K562 (cell line): ENCODE measurements around the gene HPCAL1. TPM values are rescaled to one million over a fixed set of nuclear protein-coding genes. Genes with fewer than 3 reads are reported as not detected.

Experiments
- ARID3B ChIP-seq: fragments of 250-450 bp; sonication (Bioruptor Pico); IDR thresholded peaks from 2 replicates; pipeline ENCODE4 v1.4.0; 2020; ENCODE audit warnings: borderline replicate concordance
- BHLHE40 ChIP-seq: IDR thresholded peaks from 2 replicates; pipeline ENCODE4 v1.6.1; 2011; ENCODE audit warnings: low read length, improper control_type of control experiment
- CEBPB ChIP-seq: fragments of 450-650 bp; IDR thresholded peaks from 2 replicates; pipeline ENCODE4 v1.6.1; 2016; ENCODE audit warnings: missing genetic modification characterization, missing compliant biosample characterization
- EHMT2 ChIP-seq: fragments of 450-650 bp; IDR thresholded peaks from 2 replicates; pipeline ENCODE4 v1.6.1; 2018; ENCODE audit warnings: antibody characterized with exemption
- FOXM1 ChIP-seq, 2 experiments: fragments of 450-650 bp in 1 of 2; sonication (generic) in 1 of 2; formaldehyde crosslinking in 1 of 2; IDR thresholded peaks; 2 replicates each; pipeline versions ENCODE4 v1.6.1 to v1.9.0; 2017 to 2022; ENCODE audit warnings: low read depth in 2 of 2, mild to moderate bottlenecking in 2 of 2, missing genetic modification reagents in 1 of 2, moderate library complexity in 1 of 2
- HDAC3 ChIP-seq: fragments of 450-650 bp; IDR thresholded peaks from 2 replicates; pipeline ENCODE4 v1.6.1; 2018; ENCODE audit warnings: borderline replicate concordance, mild to moderate bottlenecking, moderate library complexity; ENCODE audit not compliant: partially characterized antibody
- JUNB ChIP-seq: fragments of 450-650 bp; formaldehyde crosslinking; conservative IDR thresholded peaks from 2 replicates; pipeline ENCODE4 v1.4.0; 2020; ENCODE audit warnings: mild to moderate bottlenecking
- KDM5B ChIP-seq: fragments of 200-600 bp; sonication (generic); IDR thresholded peaks from 2 replicates; pipeline ENCODE4 v1.6.1; 2012; ENCODE audit warnings: low read depth, mild to moderate bottlenecking, moderate library complexity, low read length, control low read depth, inconsistent platforms; ENCODE audit not compliant: insufficient replicate concordance
- KLF6 ChIP-seq: fragments of 250-450 bp; sonication (Bioruptor Pico); IDR thresholded peaks from 2 replicates; pipeline ENCODE4 v1.4.0; 2020; ENCODE audit warnings: mild to moderate bottlenecking, moderate library complexity, borderline replicate concordance
- MAZ ChIP-seq, 2 experiments: fragments of 450-650 bp in 1 of 2; sonication (generic) in 1 of 2; formaldehyde crosslinking; IDR thresholded peaks in 1 of 2; conservative IDR thresholded peaks in 1 of 2; 2 replicates each; pipeline versions ENCODE4 v1.4.0 to v1.5.0; 2020; ENCODE audit warnings: mild to moderate bottlenecking in 1 of 2, missing genetic modification reagents in 1 of 2
- MTA3 ChIP-seq: fragments of 450-650 bp; formaldehyde crosslinking; IDR thresholded peaks from 2 replicates; pipeline ENCODE4 v1.6.1; 2017; ENCODE audit warnings: mild to moderate bottlenecking, borderline replicate concordance
- MYC ChIP-seq, 2 experiments: fragments of 250-450 bp in 1 of 2; sonication (Bioruptor Pico) in 1 of 2; IDR thresholded peaks; 2 replicates each; pipeline versions ENCODE4 v1.5.1 to v1.6.1; 2012 to 2021; ENCODE audit warnings: low read depth in 2 of 2, borderline replicate concordance in 1 of 2, improper control_type of control experiment in 1 of 2, low read length in 1 of 2, mild to moderate bottlenecking in 1 of 2, moderate library complexity in 1 of 2
- NR3C1 ChIP-seq: sonication (generic); formaldehyde crosslinking; IDR thresholded peaks from 2 replicates; pipeline ENCODE4 v1.8.1; 2022; ENCODE audit warnings: missing genetic modification reagents
- NR4A1 ChIP-seq, 2 experiments: fragments of 250-450 bp in 1 of 2; fragments of 450-650 bp in 1 of 2; sonication (Bioruptor Pico) in 1 of 2; IDR thresholded peaks; 2 replicates each; pipeline versions ENCODE4 v1.4.0 to v1.6.1; 2016 to 2020; ENCODE audit warnings: mild to moderate bottlenecking in 2 of 2, missing compliant biosample characterization in 1 of 2, missing genetic modification characterization in 1 of 2, moderate library complexity in 1 of 2
- PHTF2 ChIP-seq: fragments of 250-450 bp; sonication (Bioruptor Pico); IDR thresholded peaks from 2 replicates; pipeline ENCODE4 v1.5.0; 2021; ENCODE audit warnings: mild to moderate bottlenecking
- PPARD ChIP-seq: fragments of 250-450 bp; sonication (Bioruptor Pico); IDR thresholded peaks from 2 replicates; pipeline ENCODE4 v1.8.0; 2022; ENCODE audit warnings: inconsistent platforms, mild to moderate bottlenecking, moderate library complexity
- RBM17 ChIP-seq: fragments of 200-400 bp; formaldehyde crosslinking; IDR thresholded peaks from 2 replicates; pipeline ENCODE4 v1.6.1; 2017; ENCODE audit warnings: low read depth, mild to moderate bottlenecking, low read length, borderline replicate concordance
- SAFB ChIP-seq: fragments of 200-400 bp; formaldehyde crosslinking; IDR thresholded peaks from 2 replicates; pipeline ENCODE4 v1.6.1; 2017; ENCODE audit warnings: low read depth, low read length, borderline replicate concordance
- SMARCC2 ChIP-seq: fragments of 450-650 bp; IDR thresholded peaks from 2 replicates; pipeline ENCODE4 v1.6.1; 2017; ENCODE audit warnings: antibody characterized with exemption, moderate library complexity, mild to moderate bottlenecking, low read depth
- TAF1 ChIP-seq: IDR thresholded peaks from 2 replicates; pipeline ENCODE4 v1.6.1; 2011; ENCODE audit warnings: mild to moderate bottlenecking, low read length, moderate library complexity; ENCODE audit not compliant: insufficient read depth, control insufficient read depth, severe bottlenecking; ENCODE audit errors: extremely low read depth
- TAF15 ChIP-seq: fragments of 200-400 bp; formaldehyde crosslinking; IDR thresholded peaks from 2 replicates; pipeline ENCODE4 v1.6.1; 2017; ENCODE audit warnings: mild to moderate bottlenecking, low read depth, low read length, moderate library complexity
- TRIM24 ChIP-seq, 2 experiments: fragments of 450-650 bp; IDR thresholded peaks; 2 replicates each; pipeline ENCODE4 v1.6.1; 2016
- ZNF23 ChIP-seq: fragments of 250-450 bp; sonication (Bioruptor Pico); IDR thresholded peaks from 2 replicates; pipeline ENCODE4 v1.4.0; 2020; ENCODE audit warnings: mild to moderate bottlenecking
- polyA plus RNA-seq, 8 experiments: library from polyadenylated mRNA; depleted of rRNA in 4 of 8; stranded (reverse) in 5 of 8; unstranded in 3 of 8; fragments of >200 nt; fragmentation: Nextera tagmentation in 2 of 8; fragmentation: Illumina TruSeq in 1 of 8; extraction: Ambion mirVana in 2 of 8; extraction: Trizol in 1 of 8; gene quantifications; 2 replicates each; pipeline versions ENCODE4 v1.2.1 to v1.2.3, GENCODE V29; 2011 to 2014; ENCODE audit warnings: inconsistent platforms in 1 of 8, missing spikeins in 1 of 8
- total RNA-seq, 7 experiments: library from RNA; depleted of rRNA in 6 of 7; stranded (reverse); fragments of >200 nt in 6 of 7; fragmentation: Illumina TruSeq in 2 of 7; extraction: Trizol in 2 of 7; gene quantifications; 2 replicates each; pipeline versions ENCODE4 v1.2.1 to v1.2.3, GENCODE V29; 2011 to 2021; ENCODE audit warnings: low replicate concordance in 1 of 7
- TF ChIP-seq, protein P1 (sequence below): fragments of 250-450 bp; sonication (Bioruptor Pico); IDR thresholded peaks from 2 replicates; pipeline ENCODE4 v1.8.0; 2022; ENCODE audit warnings: moderate library complexity, mild to moderate bottlenecking, inconsistent platforms

Gene HPCAL1
- total and polyA plus RNA-seq, 9 of the 15 experiments (the other 6 are each of a cell fraction or from before 2014, with no cell fraction given) = 2.7 to 65.5 (median 23.9) TPM

GRCh38 chr2:10407841-10408648 lies 105.3 kb downstream of the HPCAL1 start (continued):
- TF ChIP-seq, protein P1, sequence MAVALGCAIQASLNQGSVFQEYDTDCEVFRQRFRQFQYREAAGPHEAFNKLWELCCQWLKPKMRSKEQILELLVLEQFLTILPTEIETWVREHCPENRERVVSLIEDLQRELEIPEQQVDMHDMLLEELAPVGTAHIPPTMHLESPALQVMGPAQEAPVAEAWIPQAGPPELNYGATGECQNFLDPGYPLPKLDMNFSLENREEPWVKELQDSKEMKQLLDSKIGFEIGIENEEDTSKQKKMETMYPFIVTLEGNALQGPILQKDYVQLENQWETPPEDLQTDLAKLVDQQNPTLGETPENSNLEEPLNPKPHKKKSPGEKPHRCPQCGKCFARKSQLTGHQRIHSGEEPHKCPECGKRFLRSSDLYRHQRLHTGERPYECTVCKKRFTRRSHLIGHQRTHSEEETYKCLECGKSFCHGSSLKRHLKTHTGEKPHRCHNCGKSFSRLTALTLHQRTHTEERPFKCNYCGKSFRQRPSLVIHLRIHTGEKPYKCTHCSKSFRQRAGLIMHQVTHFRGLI (CRISPR knock-in tag) = no peak
- TF ChIP-seq KLF6 (no peak), JUNB (CRISPR knock-in tag) (no peak), KDM5B (no peak), RBM17 (no peak), TAF1 (no peak), TRIM24 (IDR thresholded peaks at IDR 0.05) (peak; percentile 31 to 42; a peak in 1 of 4 replicates), TAF15 (no peak), NR3C1 (CRISPR knock-in tag) (no peak), CEBPB (tag) (peak; percentile 98), PHTF2 (CRISPR knock-in tag) (no peak), MTA3 (no peak), BHLHE40 (0 out of 2 replicates have a peak, but pooled peaks have one; percentile 19), SAFB (no peak), ZNF23 (CRISPR knock-in tag) (no peak), PPARD (no peak), MAZ (CRISPR knock-in tag; conservative IDR thresholded peaks at IDR 0.05 in 1 of 2, IDR thresholded peaks at IDR 0.05 in 1 of 2) (peak in 1 of 2 experiments; percentile 80; a peak in 2 of 4 replicates), HDAC3 (no peak), FOXM1 (IDR thresholded peaks at IDR 0.05; ENCODE audit: low read depth) (no peak), FOXM1 (CRISPR knock-in tag; IDR thresholded peaks at IDR 0.05; ENCODE audit: low read depth) (no peak), NR4A1 (CRISPR knock-in tag; IDR thresholded peaks at IDR 0.05) (no peak), NR4A1 (tag; IDR thresholded peaks at IDR 0.05) (no peak), ARID3B (CRISPR knock-in tag) (no peak), EHMT2 (no peak), SMARCC2 (peak; percentile 38; the same call in 1 of the 2 replicates), MYC (IDR thresholded peaks at IDR 0.05; ENCODE audit: low read depth, low read length) (peak; percentile 51; the same call in 1 of the 2 replicates), MYC (CRISPR knock-in tag; IDR thresholded peaks at IDR 0.05; ENCODE audit: borderline replicate concordance, low read depth) (no peak)
